Anterior cingulate cortex (tissue), 58 donors: Measurements from ENCODE around the gene BIRC7.

ENCODE experiments used
- DNase-seq, 58 donors: peaks; one replicate each; lab custom pipeline; 2025; lab: John Stamatoyannopoulos, UW

Gene BIRC7

GRCh38 chr20:63243604-63244247 lies 8.0 kb downstream of the BIRC7 start:
- no peak for DNase-seq

- DNase-seq: no peak
Measured at GRCh38 chr20:63244468-63244867, 8.8 kb downstream of the BIRC7 start.

DNA sequence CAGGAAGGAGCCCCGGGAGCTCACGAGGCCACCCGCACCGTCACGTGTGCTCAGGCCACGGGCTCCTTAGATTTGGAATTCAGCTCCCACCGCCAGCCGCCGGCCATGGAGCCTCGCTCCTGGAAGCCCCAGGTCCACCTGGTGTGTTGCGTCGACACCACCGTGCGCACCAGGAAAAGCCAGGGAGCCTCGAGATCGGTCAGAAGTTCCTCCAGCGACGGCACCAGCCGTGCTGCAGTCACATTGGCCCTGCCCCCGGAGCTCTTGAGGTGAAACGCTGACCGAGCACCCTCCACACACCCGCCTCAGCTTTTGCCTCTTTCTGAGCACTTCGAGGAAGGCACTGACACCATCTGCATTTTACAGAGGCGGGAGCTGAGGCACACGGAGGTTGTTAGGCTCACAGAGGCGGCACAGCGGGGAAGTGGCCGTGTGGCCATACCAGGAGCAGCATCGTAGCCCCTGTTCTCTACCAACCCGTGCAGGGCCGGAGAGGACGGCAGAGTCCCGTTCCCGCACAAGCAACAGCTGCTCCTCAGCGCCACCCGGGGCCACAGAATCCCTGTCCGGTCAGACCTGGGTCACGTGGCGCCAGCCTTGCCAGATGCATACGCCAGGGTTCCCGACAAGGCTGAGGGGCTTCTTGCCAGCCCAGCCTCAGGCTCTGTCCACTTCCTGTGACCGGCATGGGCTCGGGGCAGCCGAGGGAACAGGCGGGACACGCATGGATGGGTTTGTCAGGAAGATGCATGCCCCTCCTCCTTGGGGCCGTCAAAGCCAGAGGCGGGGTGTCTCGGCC lies 11.0 kb downstream of the BIRC7 start:
- no peak for DNase-seq

- no peak for DNase-seq
Measured at GRCh38 chr20:63247671-63248228, 12.0 kb downstream of the BIRC7 start.

DNA sequence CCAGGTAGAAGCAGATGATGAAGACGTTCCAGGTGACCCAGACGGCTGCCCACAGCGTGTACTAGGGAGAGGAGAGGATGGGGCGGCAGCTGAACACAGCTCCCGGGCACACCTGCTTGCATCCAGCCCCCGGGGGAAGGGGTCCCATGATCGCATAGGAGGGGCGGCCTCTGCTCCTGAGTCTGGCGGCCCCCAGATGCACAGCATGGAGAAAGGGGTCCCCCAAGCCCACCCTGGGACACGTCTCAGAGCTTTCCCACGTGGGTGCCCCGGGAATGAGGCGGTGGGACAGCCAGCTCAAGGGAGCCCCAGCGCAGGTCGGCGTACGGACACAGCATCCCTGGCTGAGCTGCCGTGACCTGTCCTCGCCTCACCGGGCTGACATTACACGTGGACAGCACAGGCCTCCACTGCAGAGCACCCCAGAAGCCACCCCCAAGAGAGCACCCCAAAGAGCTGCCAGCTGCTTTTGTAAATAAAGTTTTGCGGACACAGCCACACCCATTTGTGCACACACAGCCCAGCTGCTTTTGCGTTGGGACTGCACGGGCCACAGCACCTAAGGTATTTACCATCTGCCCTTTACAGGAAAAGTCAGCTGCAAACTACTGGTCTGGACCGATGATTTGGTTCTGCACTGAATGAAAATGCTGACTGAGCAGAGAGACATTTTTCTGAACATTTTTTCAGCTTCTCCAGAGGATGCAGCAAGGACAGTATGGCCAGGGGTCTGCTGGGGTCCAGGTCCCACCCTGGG lies 13.3 kb downstream of the BIRC7 start:
- DNase-seq: no peak

DNA sequence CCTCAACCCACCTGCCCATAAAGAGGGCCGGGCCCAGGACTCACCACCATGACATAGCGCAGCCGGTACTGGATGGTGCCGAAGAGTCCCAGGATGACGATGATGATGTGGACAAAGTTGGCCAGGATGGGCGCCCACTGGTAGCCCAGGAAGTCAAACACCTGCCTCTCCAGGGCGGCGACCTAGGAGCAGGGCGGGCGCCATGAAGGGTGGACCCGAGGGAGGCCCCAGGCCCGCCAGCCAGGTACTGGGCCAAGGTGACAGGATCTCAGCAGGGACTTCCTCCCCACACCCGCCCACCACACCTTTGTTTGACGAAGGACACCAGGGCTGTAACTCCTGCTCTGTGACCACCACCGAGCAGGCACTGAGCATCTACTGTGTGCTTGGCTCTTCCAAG lies 14.2 kb downstream of the BIRC7 start:
- DNase-seq: no peak

- DNase-seq: peak in 21 of 58 donors; percentile 8 to 63 (median 31)
Measured at GRCh38 chr20:63251350-63251749, 15.6 kb downstream of the BIRC7 start.

DNA sequence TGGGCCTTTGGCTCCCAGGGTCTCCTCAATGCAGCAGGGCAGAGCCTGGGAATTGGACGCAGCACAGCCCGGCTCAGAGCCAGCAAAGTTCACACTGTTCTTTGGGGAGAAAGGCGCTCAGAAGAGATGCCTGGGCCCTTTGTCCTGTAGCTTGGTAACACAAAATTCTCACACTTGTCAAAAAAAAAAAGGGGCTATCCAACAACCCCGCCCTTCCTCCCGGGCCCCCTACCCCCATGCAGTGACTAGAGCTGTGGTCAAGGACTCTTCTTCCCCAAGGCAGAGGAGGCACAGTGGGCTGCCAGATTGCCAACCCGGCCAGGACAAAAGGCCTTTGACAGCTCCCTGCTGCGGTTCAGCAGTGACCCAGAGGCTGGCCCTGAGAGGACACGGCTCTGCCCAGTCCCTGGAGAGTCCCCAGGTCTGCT lies 16.6 kb downstream of the BIRC7 start:
- peak in 53 of 58 donors; percentile 11 to 92 (median 60) for DNase-seq

- DNase-seq: no peak
Measured at GRCh38 chr20:63253065-63253437, 17.3 kb downstream of the BIRC7 start.

DNA sequence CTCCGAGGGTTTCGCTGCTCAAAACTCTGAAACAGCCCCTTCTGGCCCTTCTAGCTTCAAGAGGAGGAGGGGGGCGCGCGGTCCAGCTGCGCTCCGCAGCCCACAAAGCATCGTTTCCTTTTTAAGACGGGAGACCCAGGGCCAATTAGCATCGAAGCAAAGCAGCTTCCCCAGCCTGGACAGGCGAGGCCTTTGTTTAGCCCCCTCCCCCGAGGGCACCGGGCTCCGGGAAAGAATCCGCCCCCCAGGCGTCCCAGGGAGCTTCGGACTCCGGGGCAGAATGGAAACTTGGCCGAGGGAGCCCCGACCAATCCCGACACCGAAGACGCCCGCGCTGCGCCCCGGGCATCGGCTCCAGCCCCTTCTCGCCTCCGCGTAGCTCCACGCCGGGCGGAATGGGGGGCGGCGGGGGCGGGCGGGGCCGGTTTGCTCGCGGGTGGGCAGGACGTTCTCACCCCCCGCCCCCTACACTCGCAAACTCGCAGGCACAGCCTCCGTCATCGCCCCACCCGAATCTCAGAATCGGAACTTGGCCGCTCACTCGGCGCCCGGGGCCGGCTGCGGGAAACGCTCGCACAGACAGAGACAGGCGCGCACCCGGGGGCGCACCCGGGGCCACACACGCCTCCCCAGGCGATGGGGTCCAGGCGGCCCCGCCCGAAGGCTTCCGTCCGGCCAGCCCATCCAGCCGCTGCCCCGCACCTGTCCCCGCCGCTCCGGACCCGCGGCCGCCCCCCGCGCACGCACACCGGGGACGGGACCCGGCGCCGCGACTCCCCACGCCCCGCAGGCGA lies 17.9 kb downstream of the BIRC7 start:
- DNase-seq: peak in 44 of 58 donors; percentile 9 to 80 (median 60)

- DNase-seq: peak in 2 of 58 donors; percentile 20 to 43
Measured at GRCh38 chr20:63254232-63254605, 18.5 kb downstream of the BIRC7 start, which contains the start of gene NKAIN4. Gene NKAIN4, minus strand, starts transcription at chr20:63254463. Its CDS starts 13 bp downstream, at chr20:63254450.

DNA sequence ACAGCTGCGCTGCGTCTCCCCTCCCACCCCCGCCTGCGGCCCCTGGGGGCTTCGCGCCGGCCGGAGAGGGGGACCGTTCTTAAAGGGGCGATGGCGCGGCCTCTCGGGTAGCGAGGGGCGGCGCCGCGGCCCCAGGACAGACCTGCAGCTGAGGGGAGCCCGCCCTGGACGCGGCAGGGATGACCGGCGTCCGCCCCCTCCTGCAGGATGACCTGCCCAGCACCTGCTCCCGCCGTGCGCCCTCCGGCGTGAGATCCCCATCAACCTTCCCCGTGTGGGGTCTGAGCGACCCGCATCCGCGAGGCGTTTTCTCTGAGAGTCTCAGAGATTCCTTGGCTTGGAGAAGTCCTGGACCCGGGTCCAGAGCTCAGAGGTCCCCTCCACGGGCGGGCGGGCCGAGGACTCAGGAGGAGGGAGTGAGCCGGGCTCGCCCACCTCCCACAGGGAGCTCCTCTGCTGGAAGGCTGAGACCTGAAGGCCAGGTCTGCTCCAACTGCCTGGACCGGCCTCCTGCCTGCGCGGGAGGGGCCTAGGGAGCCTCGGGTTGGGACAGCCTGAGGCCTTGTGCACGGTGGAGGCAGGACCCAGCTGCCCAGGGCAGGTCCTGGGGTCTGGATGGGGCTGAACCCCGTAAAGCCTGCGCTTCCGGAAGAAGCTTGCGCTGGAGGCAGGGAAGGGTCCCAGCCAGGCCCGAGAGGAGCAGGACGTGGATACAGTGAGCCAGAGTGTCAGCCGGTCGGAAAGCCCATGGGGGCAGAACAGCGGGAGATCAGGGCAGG lies 19.1 kb downstream of the BIRC7 start:
- no peak for DNase-seq

- DNase-seq: no peak
Measured at GRCh38 chr20:63255931-63256704, 20.4 kb downstream of the BIRC7 start.

- no peak for DNase-seq
Measured at GRCh38 chr20:63256954-63257353, 21.2 kb downstream of the BIRC7 start.

DNA sequence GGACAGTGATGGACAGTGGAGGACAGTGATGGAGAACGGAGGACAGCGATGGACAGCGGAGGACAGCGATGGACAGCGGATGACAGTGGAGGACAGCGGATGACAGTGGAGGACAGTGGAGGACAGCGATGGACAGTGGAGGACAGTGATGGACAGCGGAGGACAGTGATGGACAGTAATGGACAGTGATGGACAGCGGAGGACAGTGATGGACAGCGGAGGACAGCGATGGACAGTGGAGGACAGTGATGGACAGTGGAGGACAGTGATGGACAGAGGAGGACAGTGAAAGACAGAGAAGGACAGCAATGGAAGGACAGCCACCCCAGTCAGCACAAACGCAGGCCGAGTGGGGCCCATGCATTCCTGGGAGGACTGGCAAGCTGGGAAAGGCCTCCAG lies 21.9 kb downstream of the BIRC7 start:
- no peak for DNase-seq

DNA sequence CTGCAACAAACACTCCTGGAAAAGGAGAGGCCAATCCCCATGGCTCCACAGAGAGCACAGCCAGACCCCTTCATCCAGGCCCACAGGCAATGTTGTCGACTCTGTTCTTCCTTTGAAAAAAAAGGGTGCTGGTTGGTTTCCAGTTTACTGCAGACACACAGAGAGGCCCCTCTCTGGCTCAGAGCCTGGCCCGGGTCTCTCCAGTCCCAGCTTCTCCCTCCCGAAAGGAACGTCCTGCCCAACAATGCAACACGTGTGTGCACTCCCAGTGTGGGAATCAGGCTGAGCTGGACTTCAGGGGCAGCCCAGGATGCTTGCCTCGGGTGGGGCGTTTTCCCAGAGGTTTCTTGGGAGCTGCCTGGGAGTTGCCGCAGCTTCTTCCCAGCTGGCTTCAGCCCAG lies 23.1 kb downstream of the BIRC7 start:
- peak in 1 of 58 donors; percentile 11 for DNase-seq

DNA sequence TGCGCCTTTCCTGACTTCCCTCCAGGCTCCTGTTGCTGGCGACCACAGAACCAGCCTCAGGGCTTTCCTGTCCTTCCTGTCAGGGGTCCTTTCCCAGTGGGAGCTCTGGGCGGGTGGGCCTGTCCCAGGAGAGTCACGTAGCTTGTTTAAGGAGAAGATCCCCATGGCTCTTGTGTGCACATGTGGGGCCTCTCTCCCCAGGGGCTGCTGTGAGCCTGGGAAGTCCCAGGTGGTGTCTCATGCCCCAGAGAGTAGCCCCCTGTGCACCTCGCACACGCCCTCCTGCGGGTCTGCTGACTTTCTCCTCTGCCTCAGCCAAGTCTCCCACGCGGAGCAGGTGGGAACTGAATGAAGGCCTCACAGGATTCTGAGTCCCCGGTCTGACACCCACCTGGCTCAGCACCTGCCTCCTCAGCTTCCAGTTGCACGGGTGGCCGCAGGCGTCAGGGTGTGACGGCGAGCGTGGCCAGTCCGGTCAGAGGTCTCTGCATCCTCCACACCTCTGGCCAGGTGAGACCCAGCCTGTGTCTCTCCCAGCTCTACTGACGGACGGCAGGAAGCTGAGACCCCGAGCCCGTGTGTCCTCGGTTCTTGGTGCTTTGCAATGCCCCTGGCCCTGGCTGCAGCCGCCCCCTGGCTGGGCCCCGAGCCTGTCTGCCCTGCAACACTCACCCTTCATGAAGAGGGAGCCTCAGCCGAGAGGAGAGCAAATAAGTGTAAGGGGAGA lies 24.2 kb downstream of the BIRC7 start:
- no peak for DNase-seq

- DNase-seq: no peak
Measured at GRCh38 chr20:63260521-63260920, 24.8 kb downstream of the BIRC7 start.
